Osteoblast (primary cell): ENCODE measurements around the gene CA12. TPM values are rescaled to one million over a fixed set of nuclear protein-coding genes. Genes with fewer than 3 reads are reported as not detected.

Experiments used
- DNase-seq: peaks from one replicate; pipeline ENCODE4 v3.0.0; 2011; ENCODE audit warnings: low spot score, mixed read lengths; ENCODE audit not compliant: insufficient read length; ENCODE audit errors: missing footprints
- H2AFZ ChIP-seq: 2 replicates; pipeline ENCODE4 v1.6.0; 2011; ENCODE audit warnings: mild to moderate bottlenecking, low read length
- H3K27ac ChIP-seq: 2 replicates; pipeline ENCODE4 v1.5.1; 2011; ENCODE audit warnings: mild to moderate bottlenecking, low read depth, low read length, moderate library complexity
- H3K27me3 ChIP-seq: 2 replicates; pipeline ENCODE4 v1.6.0; 2012; ENCODE audit warnings: mild to moderate bottlenecking, control low read depth, inconsistent platforms, low read length, moderate library complexity; ENCODE audit not compliant: insufficient read depth
- H3K36me3 ChIP-seq: 2 replicates; pipeline ENCODE4 v1.5.1; 2011; ENCODE audit warnings: mild to moderate bottlenecking, low read length, control low read depth, moderate library complexity; ENCODE audit not compliant: insufficient read depth
- H3K4me1 ChIP-seq: 2 replicates; pipeline ENCODE4 v1.5.1; 2011; ENCODE audit warnings: mild to moderate bottlenecking, low read length, control low read depth, moderate library complexity; ENCODE audit not compliant: insufficient read depth
- H3K4me2 ChIP-seq: 2 replicates; pipeline ENCODE4 v1.6.0; 2011; ENCODE audit warnings: mild to moderate bottlenecking, low read length; ENCODE audit not compliant: insufficient read depth
- H3K4me3 ChIP-seq: fragments of 200-600 bp; sonication (generic); 3 replicates; pipeline ENCODE4 v1.5.1; 2012; ENCODE audit warnings: mild to moderate bottlenecking, low read length, inconsistent platforms; ENCODE audit not compliant: insufficient read depth
- H3K79me2 ChIP-seq: 2 replicates; pipeline ENCODE4 v1.6.0; 2012; ENCODE audit warnings: mild to moderate bottlenecking, low read length, control low read depth, inconsistent platforms; ENCODE audit not compliant: insufficient read depth
- H3K9me3 ChIP-seq: 2 replicates; pipeline ENCODE4 v1.5.1; 2011; ENCODE audit warnings: low read depth, low read length, control low read depth
- H4K20me1 ChIP-seq: 2 replicates; pipeline ENCODE4 v1.6.0; 2012; ENCODE audit warnings: mild to moderate bottlenecking, low read length, control low read depth; ENCODE audit not compliant: insufficient read depth
- total RNA-seq: library from RNA; depleted of rRNA; stranded (reverse); fragments of >200 nt; gene quantifications from 2 replicates; pipeline ENCODE4 v1.2.3, GENCODE V29; 2012
- TF ChIP-seq, protein P1 (sequence below): IDR thresholded peaks from 2 replicates; pipeline ENCODE4 v1.5.1; 2011; ENCODE audit warnings: mild to moderate bottlenecking, low read depth, low read length, moderate library complexity; ENCODE audit errors: extremely low read depth

Gene CA12
- total RNA-seq, 1 donor: 107 TPM

DNA sequence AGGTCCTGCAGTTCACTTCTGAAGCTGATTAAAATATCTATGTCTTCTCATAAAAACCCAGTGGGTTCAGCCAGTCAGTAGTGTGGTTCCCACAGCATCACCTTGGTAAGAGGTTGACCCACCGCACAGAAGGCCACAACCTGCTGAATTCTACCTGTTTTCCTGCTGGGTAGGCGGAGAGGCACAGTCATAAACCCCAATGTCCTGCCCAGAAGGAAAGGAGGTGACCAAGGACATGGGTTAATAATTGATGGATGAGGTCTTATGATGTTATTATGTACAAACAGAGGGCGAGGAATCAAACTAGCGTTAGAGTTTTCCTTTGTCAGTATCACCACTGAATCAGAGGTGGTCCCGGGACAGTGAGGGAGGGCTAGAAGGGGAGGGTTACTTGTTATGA, 27.8 kb downstream of the CA12 start:
- no peak overlapping the region for H3K4me3 ChIP-seq
- H4K20me1 ChIP-seq: peaks cover 3% of the 10 kb centered on the region
- H3K9me3 ChIP-seq: no peaks in the 10 kb centered on the region
- no peak for DNase-seq
- peaks cover 30% of the 10 kb centered on the region for H3K79me2 ChIP-seq
- no peak overlapping the region for H2AFZ ChIP-seq
- H3K36me3 ChIP-seq: peaks cover 4% of the 10 kb centered on the region
- TF ChIP-seq, protein P1, sequence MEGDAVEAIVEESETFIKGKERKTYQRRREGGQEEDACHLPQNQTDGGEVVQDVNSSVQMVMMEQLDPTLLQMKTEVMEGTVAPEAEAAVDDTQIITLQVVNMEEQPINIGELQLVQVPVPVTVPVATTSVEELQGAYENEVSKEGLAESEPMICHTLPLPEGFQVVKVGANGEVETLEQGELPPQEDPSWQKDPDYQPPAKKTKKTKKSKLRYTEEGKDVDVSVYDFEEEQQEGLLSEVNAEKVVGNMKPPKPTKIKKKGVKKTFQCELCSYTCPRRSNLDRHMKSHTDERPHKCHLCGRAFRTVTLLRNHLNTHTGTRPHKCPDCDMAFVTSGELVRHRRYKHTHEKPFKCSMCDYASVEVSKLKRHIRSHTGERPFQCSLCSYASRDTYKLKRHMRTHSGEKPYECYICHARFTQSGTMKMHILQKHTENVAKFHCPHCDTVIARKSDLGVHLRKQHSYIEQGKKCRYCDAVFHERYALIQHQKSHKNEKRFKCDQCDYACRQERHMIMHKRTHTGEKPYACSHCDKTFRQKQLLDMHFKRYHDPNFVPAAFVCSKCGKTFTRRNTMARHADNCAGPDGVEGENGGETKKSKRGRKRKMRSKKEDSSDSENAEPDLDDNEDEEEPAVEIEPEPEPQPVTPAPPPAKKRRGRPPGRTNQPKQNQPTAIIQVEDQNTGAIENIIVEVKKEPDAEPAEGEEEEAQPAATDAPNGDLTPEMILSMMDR: no peak
- no peaks in the 10 kb centered on the region for H3K27me3 ChIP-seq
- H3K4me1 ChIP-seq: peaks cover 17% of the 10 kb centered on the region
- H3K27ac ChIP-seq: no peak overlapping the region
- no peak overlapping the region for H3K4me2 ChIP-seq

DNA sequence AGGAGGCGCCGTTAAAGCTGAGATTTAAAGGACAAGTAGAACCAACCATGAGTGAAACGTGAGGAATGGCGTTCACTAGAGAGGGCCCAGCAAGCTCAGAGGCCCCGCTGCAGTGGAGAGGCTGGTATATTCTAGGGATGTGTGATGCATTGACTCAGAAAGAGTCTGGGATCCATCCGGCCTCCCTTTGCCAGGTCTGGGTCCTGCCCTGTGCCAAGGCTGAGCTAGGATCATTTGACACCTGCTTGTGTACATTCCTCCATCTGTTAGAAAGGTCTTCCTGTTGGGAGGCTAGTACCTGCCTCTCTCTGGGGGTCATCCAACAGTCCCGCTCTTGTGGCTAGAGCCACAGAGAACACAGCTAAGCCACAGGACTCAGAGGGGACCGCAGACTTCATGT, 28.4 kb downstream of the CA12 start:
- Histone ChIP-seq H3K9me3 (no peaks in the 10 kb centered on the region), H3K4me3 (no peak overlapping the region), H3K27me3 (no peaks in the 10 kb centered on the region), H3K4me1 (peaks cover 24% of the 10 kb centered on the region), H3K36me3 (peaks cover 4% of the 10 kb centered on the region), H3K4me2 (no peak overlapping the region), H3K79me2 (peaks cover 30% of the 10 kb centered on the region), H2AFZ (no peak overlapping the region), H3K27ac (no peak overlapping the region), H4K20me1 (peaks cover 3% of the 10 kb centered on the region)
- no peak for DNase-seq
- TF ChIP-seq, protein P1: no peak

DNA sequence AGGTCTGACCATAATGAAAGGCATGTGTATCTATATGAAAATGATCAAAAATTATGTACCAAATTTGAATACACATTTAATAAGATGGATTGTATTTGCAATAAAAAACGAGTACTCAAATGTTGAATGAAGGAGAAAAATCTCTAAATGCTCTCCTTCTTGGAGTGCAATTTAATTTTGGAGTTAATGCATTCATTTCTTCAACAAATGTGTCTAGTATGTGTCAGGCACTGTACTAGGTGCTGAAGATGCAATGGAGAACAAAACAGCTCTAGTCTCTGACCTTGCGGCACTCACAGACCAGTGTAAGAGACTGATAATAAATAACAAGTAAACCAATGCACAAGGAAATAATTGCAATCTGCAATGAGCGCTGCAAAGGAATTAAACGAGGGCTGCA, 28.8 kb downstream of the CA12 start:
- Histone ChIP-seq H3K36me3 (peaks cover 4% of the 10 kb centered on the region), H3K4me2 (no peak overlapping the region), H3K9me3 (no peaks in the 10 kb centered on the region), H3K4me1 (peaks cover 28% of the 10 kb centered on the region), H3K79me2 (peaks cover 30% of the 10 kb centered on the region), H3K27ac (no peak overlapping the region), H2AFZ (no peak overlapping the region), H3K4me3 (no peak overlapping the region), H3K27me3 (no peaks in the 10 kb centered on the region), H4K20me1 (peaks cover 3% of the 10 kb centered on the region)
- DNase-seq: no peak
- TF ChIP-seq, protein P1: no peak

DNA sequence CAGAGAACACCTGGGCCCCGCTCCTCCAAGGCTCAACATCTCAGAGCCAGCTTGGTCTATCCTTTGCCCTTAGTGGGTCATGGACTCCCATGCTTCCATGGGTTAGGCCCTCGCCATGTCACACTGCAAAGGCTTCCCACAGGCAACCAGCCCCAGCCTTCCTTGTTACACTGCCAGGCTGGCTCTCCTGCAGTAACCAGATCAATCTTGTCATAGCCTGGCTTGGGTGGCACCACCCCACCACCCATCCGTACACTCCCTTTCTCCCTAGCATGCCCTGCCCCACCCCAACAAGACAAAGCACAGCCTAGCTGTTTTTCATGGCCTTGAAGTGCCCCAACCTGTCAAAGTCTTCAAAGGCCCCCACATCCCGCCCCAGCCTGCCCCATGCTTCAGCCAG, 30.5 kb downstream of the CA12 start:
- Histone ChIP-seq H3K79me2 (peaks cover 30% of the 10 kb centered on the region), H3K27me3 (no peaks in the 10 kb centered on the region), H3K27ac (no peak overlapping the region), H3K9me3 (no peaks in the 10 kb centered on the region), H3K4me2 (no peak overlapping the region), H4K20me1 (no peaks in the 10 kb centered on the region), H3K4me3 (no peak overlapping the region), H3K4me1 (peaks cover 39% of the 10 kb centered on the region), H2AFZ (no peak overlapping the region), H3K36me3 (no peaks in the 10 kb centered on the region)
- no peak for DNase-seq
- TF ChIP-seq, protein P1: no peak
